GM23338 (cell line): ENCODE measurements around the gene SLC39A13. TPM values are rescaled to one million over a fixed set of nuclear protein-coding genes. Genes with fewer than 3 reads are reported as not detected.
A peak's percentile ranks its signal among the peaks of the same experiment; 100 is the strongest.

Source experiments
- ATAC-seq: fragments of 200-7000 bp; cut with Tn5 transposase; 3 replicates; pipeline ENCODE4 v1.9.1; 2020
- DNase-seq: peaks from one replicate; pipeline ENCODE4 v3.0.0-alpha.2; 2015; ENCODE audit warnings: low spot score
- H2AFZ ChIP-seq: fragments of 200-600 bp; sonication (generic); 2 replicates; pipeline ENCODE4 v1.8.0; 2016; ENCODE audit warnings: antibody characterized with exemption, mild to moderate bottlenecking, moderate library complexity
- H3F3A ChIP-seq: fragments of 200-600 bp; sonication (generic); replicated peaks from 2 replicates; pipeline ENCODE4 v1.8.0; 2017; ENCODE audit warnings: antibody characterized with exemption, mixed run types, low read depth
- H3K27ac ChIP-seq: fragments of 200-600 bp; sonication (generic); 2 replicates; pipeline ENCODE4 v1.6.1; 2016; ENCODE audit warnings: low read depth
- H3K27me3 ChIP-seq: fragments of 200-600 bp; sonication (generic); 2 replicates; pipeline ENCODE4 v1.8.0; 2016; ENCODE audit warnings: mild to moderate bottlenecking, mixed run types, moderate library complexity; ENCODE audit not compliant: insufficient read depth
- H3K36me3 ChIP-seq: fragments of 200-600 bp; sonication (generic); 2 replicates; pipeline ENCODE4 v1.8.0; 2016; ENCODE audit warnings: mild to moderate bottlenecking; ENCODE audit not compliant: insufficient read depth
- H3K4me1 ChIP-seq: fragments of 200-600 bp; sonication (generic); 2 replicates; pipeline ENCODE4 v1.8.0; 2016; ENCODE audit warnings: mild to moderate bottlenecking, moderate library complexity; ENCODE audit not compliant: insufficient read depth
- H3K4me2 ChIP-seq: fragments of 200-600 bp; sonication (generic); 2 replicates; pipeline ENCODE4 v1.7.1; 2017; ENCODE audit warnings: mixed run types
- H3K4me3 ChIP-seq: fragments of 200-600 bp; sonication (generic); 2 replicates; pipeline ENCODE4 v1.6.1; 2016; ENCODE audit warnings: mixed run types
- H3K79me2 ChIP-seq: fragments of 200-600 bp; sonication (generic); replicated peaks from 2 replicates; pipeline ENCODE4 v1.8.0; 2017; ENCODE audit warnings: mild to moderate bottlenecking; ENCODE audit not compliant: insufficient read depth
- H3K9me2 ChIP-seq: fragments of 200-600 bp; sonication (generic); 2 replicates; pipeline ENCODE4 v1.8.0; 2017; ENCODE audit not compliant: insufficient read depth
- H4K20me1 ChIP-seq: fragments of 200-600 bp; sonication (generic); replicated peaks from 2 replicates; pipeline ENCODE4 v1.8.0; 2017; ENCODE audit warnings: mild to moderate bottlenecking; ENCODE audit not compliant: insufficient read depth
- H3K27ac Mint-ChIP-seq: 2 replicates; pipeline ENCODE4 v1.8.0; 2020; ENCODE audit warnings: inconsistent platforms, mild to moderate bottlenecking, moderate library complexity, mixed read lengths
- H3K27me3 Mint-ChIP-seq: 3 replicates; pipeline ENCODE4 v1.8.0; 2022; ENCODE audit warnings: low read depth, mild to moderate bottlenecking, moderate library complexity, mixed read lengths, inconsistent platforms; ENCODE audit not compliant: insufficient read depth, poor library complexity
- H3K36me3 Mint-ChIP-seq: 3 replicates; pipeline ENCODE4 v1.8.0; 2021; ENCODE audit warnings: low read depth, mild to moderate bottlenecking, inconsistent platforms, moderate library complexity, mixed read lengths
- H3K4me1 Mint-ChIP-seq: 3 replicates; pipeline ENCODE4 v1.8.0; 2020; ENCODE audit warnings: mild to moderate bottlenecking, inconsistent platforms, mixed read lengths
- H3K4me3 Mint-ChIP-seq: 3 replicates; pipeline ENCODE4 v1.8.0; 2021; ENCODE audit warnings: moderate library complexity, mild to moderate bottlenecking, inconsistent platforms, mixed read lengths
- H3K9me3 Mint-ChIP-seq: 3 replicates; pipeline ENCODE4 v1.8.0; 2020; ENCODE audit warnings: moderate library complexity, mild to moderate bottlenecking, inconsistent platforms, mixed read lengths
- EZH2 ChIP-seq: fragments of 200-600 bp; sonication (generic); IDR thresholded peaks from one replicate; pipeline ENCODE4 v1.8.0; 2017; ENCODE audit warnings: antibody characterized with exemption, mild to moderate bottlenecking, low read depth; ENCODE audit not compliant: unreplicated experiment
- polyA plus RNA-seq: library from polyadenylated mRNA; unstranded; fragments of >200 nt; fragmentation: Nextera tagmentation; extraction: Ambion mirVana; gene quantifications from 2 replicates; pipeline ENCODE4 v1.2.1, GENCODE V29; 2016
- total RNA-seq: library from RNA; depleted of rRNA; stranded (reverse); fragments of >200 nt; shearing (Covaris generic); gene quantifications from 2 replicates; pipeline ENCODE4 v1.2.3, GENCODE V29; 2014
- TF ChIP-seq, protein P1 (sequence below): fragments of 250-450 bp; sonication (Bioruptor Pico); IDR thresholded peaks from 2 replicates; pipeline ENCODE4 v1.5.0; 2020; ENCODE audit warnings: mild to moderate bottlenecking, moderate library complexity

Gene SLC39A13
- total and polyA plus RNA-seq, 2 experiments from 2014 or later: 15.8 to 32.7 TPM

GRCh38 chr11:47403571-47403970, 4.8 kb upstream of the SLC39A13 start (continued):
- TF ChIP-seq, protein P1, sequence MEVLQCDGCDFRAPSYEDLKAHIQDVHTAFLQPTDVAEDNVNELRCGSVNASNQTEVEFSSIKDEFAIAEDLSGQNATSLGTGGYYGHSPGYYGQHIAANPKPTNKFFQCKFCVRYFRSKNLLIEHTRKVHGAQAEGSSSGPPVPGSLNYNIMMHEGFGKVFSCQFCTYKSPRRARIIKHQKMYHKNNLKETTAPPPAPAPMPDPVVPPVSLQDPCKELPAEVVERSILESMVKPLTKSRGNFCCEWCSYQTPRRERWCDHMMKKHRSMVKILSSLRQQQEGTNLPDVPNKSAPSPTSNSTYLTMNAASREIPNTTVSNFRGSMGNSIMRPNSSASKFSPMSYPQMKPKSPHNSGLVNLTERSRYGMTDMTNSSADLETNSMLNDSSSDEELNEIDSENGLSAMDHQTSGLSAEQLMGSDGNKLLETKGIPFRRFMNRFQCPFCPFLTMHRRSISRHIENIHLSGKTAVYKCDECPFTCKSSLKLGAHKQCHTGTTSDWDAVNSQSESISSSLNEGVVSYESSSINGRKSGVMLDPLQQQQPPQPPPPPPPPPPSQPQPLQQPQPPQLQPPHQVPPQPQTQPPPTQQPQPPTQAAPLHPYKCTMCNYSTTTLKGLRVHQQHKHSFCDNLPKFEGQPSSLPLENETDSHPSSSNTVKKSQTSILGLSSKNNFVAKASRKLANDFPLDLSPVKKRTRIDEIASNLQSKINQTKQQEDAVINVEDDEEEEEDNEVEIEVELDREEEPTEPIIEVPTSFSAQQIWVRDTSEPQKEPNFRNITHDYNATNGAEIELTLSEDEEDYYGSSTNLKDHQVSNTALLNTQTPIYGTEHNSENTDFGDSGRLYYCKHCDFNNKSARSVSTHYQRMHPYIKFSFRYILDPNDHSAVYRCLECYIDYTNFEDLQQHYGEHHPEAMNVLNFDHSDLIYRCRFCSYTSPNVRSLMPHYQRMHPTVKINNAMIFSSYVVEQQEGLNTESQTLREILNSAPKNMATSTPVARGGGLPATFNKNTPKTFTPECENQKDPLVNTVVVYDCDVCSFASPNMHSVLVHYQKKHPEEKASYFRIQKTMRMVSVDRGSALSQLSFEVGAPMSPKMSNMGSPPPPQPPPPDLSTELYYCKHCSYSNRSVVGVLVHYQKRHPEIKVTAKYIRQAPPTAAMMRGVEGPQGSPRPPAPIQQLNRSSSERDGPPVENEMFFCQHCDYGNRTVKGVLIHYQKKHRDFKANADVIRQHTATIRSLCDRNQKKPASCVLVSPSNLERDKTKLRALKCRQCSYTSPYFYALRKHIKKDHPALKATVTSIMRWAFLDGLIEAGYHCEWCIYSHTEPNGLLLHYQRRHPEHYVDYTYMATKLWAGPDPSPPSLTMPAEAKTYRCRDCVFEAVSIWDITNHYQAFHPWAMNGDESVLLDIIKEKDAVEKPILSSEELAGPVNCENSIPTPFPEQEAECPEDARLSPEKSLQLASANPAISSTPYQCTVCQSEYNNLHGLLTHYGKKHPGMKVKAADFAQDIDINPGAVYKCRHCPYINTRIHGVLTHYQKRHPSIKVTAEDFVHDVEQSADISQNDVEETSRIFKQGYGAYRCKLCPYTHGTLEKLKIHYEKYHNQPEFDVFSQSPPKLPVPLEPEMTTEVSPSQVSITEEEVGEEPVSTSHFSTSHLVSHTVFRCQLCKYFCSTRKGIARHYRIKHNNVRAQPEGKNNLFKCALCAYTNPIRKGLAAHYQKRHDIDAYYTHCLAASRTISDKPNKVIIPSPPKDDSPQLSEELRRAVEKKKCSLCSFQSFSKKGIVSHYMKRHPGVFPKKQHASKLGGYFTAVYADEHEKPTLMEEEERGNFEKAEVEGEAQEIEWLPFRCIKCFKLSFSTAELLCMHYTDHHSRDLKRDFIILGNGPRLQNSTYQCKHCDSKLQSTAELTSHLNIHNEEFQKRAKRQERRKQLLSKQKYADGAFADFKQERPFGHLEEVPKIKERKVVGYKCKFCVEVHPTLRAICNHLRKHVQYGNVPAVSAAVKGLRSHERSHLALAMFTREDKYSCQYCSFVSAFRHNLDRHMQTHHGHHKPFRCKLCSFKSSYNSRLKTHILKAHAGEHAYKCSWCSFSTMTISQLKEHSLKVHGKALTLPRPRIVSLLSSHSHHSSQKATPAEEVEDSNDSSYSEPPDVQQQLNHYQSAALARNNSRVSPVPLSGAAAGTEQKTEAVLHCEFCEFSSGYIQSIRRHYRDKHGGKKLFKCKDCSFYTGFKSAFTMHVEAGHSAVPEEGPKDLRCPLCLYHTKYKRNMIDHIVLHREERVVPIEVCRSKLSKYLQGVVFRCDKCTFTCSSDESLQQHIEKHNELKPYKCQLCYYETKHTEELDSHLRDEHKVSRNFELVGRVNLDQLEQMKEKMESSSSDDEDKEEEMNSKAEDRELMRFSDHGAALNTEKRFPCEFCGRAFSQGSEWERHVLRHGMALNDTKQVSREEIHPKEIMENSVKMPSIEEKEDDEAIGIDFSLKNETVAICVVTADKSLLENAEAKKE (CRISPR knock-in tag): no peak

GRCh38 chr11:47406896-47407745, 1.3 kb upstream of the SLC39A13 start:
- Histone ChIP-seq H3K27ac (peak overlapping the region; percentile 91), H3K9me2 (no peaks in the 10 kb centered on the region), H3K79me2 (no peaks in the 10 kb centered on the region), H3K27me3 (no peaks in the 10 kb centered on the region), H3K4me1 (peaks cover 11% of the 10 kb centered on the region; the same call in 1 of the 2 replicates), H3F3A (peaks cover 15% of the 10 kb centered on the region), H2AFZ (no peak overlapping the region), H3K36me3 (no peaks in the 10 kb centered on the region), H3K4me2 (peak overlapping the region; percentile 77), H4K20me1 (no peaks in the 10 kb centered on the region; the same call in 1 of the 2 replicates), H3K4me3 (peak overlapping the region; percentile 57)
- DNase-seq (peak; percentile 80), ATAC-seq (peak; percentile 40)
- H3K9me3 Mint-ChIP-seq: no peaks in the 10 kb centered on the region
- no peak for TF ChIP-seq EZH2
- H3K4me3 Mint-ChIP-seq: peak overlapping the region; percentile 90
- no peaks in the 10 kb centered on the region for H3K36me3 Mint-ChIP-seq
- peaks cover 18% of the 10 kb centered on the region for H3K4me1 Mint-ChIP-seq
- H3K27me3 Mint-ChIP-seq: peaks cover 9% of the 10 kb centered on the region
- H3K27ac Mint-ChIP-seq: peak overlapping the region; percentile 91
